DND-41 (cell line): Measurements from ENCODE around the gene PTPRZ1.

Experiments used
- EZH2 ChIP-seq: IDR thresholded peaks from 3 replicates; pipeline ENCODE4 v1.6.1; 2012; ENCODE audit warnings: borderline replicate concordance, low read depth, mild to moderate bottlenecking, moderate library complexity, low read length, inconsistent platforms; ENCODE audit not compliant: severe bottlenecking
- TF ChIP-seq, protein P1 (sequence below): IDR thresholded peaks from 2 replicates; pipeline ENCODE4 v1.5.1; 2012; ENCODE audit warnings: borderline replicate concordance, low read length, moderate library complexity, mild to moderate bottlenecking; ENCODE audit not compliant: poor library complexity, severe bottlenecking; ENCODE audit errors: extremely low read depth

DNA sequence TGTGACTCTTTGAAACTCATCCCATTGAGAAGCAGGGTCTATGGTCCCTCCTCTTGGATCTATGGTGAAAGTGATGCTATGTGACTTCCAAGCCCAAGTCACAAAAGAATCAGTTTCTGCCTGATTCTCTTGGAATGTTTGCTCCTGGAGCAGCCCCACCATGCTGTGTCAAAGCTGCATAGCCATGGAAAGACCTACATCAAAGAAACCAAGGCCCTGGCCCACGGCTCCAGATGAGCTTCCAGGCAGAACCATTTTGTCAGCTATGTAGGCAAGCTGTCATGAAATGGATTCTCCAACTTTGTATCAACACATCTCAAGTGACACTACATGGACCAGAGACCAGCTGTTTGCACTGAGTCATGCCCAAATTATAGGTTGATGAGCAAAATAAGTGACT lies 194.1 kb downstream of the PTPRZ1 start:
- TF ChIP-seq, protein P1, sequence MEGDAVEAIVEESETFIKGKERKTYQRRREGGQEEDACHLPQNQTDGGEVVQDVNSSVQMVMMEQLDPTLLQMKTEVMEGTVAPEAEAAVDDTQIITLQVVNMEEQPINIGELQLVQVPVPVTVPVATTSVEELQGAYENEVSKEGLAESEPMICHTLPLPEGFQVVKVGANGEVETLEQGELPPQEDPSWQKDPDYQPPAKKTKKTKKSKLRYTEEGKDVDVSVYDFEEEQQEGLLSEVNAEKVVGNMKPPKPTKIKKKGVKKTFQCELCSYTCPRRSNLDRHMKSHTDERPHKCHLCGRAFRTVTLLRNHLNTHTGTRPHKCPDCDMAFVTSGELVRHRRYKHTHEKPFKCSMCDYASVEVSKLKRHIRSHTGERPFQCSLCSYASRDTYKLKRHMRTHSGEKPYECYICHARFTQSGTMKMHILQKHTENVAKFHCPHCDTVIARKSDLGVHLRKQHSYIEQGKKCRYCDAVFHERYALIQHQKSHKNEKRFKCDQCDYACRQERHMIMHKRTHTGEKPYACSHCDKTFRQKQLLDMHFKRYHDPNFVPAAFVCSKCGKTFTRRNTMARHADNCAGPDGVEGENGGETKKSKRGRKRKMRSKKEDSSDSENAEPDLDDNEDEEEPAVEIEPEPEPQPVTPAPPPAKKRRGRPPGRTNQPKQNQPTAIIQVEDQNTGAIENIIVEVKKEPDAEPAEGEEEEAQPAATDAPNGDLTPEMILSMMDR = no peak
- no peak for TF ChIP-seq EZH2
